H1 (cell line): ENCODE data around the gene SPTBN4. TPM values are rescaled to one million over a fixed set of nuclear protein-coding genes. Genes with fewer than 3 reads are reported as not detected.
A peak's percentile ranks its signal among the peaks of the same experiment; 100 is the strongest.

Source experiments
- CTCF ChIA-PET: fragments of 300-600 bp; sonication (Branson Sonifier 250); formaldehyde crosslinking; loops from one replicate; lab custom pipeline; 2021; ENCODE audit not compliant: partially characterized antibody; lab: Charles Lee
- POLR2A ChIA-PET: fragments of 300-600 bp; sonication (Branson Sonifier 250); formaldehyde crosslinking; loops from one replicate; lab custom pipeline; 2021; ENCODE audit warnings: inconsistent platforms; ENCODE audit not compliant: partially characterized antibody; lab: Charles Lee
- DNase-seq, 2 experiments: peaks; one replicate each; pipeline versions ENCODE4 v3.0.0 to v3.0.0-alpha.2; 2010 to 2022; ENCODE audit warnings: low spot score in 2 of 2, low read depth in 1 of 2, mixed read lengths in 1 of 2
- FAIRE-seq: peaks from 2 replicates; lab custom pipeline; 2011; peaks lifted over from hg19 to GRCh38; lab: Jason Lieb, UNC
- H2AFZ ChIP-seq: 2 replicates; pipeline ENCODE4 v1.8.1; 2012; ENCODE audit warnings: low read length, inconsistent platforms
- H2AK5ac ChIP-seq: 2 replicates; pipeline ENCODE4 v1.6.1; 2013; ENCODE audit warnings: low read depth, low read length
- H2BK120ac ChIP-seq: replicated peaks from 2 replicates; pipeline ENCODE3; 2013; ENCODE audit warnings: low read depth, low read length, inconsistent platforms
- H2BK12ac ChIP-seq: 2 replicates; pipeline ENCODE4 v1.6.1; 2013; ENCODE audit warnings: low read depth, low read length
- H2BK15ac ChIP-seq: 2 replicates; pipeline ENCODE4 v1.6.1; 2013; ENCODE audit warnings: low read length
- H2BK20ac ChIP-seq: 2 replicates; pipeline ENCODE4 v1.6.1; 2013; ENCODE audit warnings: low read length
- H2BK5ac ChIP-seq: 2 replicates; pipeline ENCODE4 v1.6.1; 2013; ENCODE audit warnings: low read depth, low read length
- H3K14ac ChIP-seq: 2 replicates; pipeline ENCODE4 v1.6.1; 2013; ENCODE audit warnings: inconsistent platforms; ENCODE audit not compliant: insufficient read length
- H3K18ac ChIP-seq: 2 replicates; pipeline ENCODE4 v1.6.1; 2013; ENCODE audit warnings: low read length; ENCODE audit errors: extremely low read depth
- H3K23ac ChIP-seq: 2 replicates; pipeline ENCODE4 v1.6.1; 2013; ENCODE audit warnings: inconsistent platforms; ENCODE audit not compliant: insufficient read length
- H3K23me2 ChIP-seq: 2 replicates; pipeline ENCODE4 v1.6.1; 2013; ENCODE audit warnings: low read depth, low read length
- H3K27ac ChIP-seq: 2 replicates; pipeline ENCODE4 v1.6.1; 2011; ENCODE audit warnings: low read depth, low read length, inconsistent platforms
- H3K27me3 ChIP-seq, 4 experiments: replicated peaks in 1 of 4; 1 replicate in 1 of 4; 2 replicates in 3 of 4; pipeline versions ENCODE4 v1.6.1 to v1.8.1; 2011 to 2013; ENCODE audit warnings: low read length in 3 of 4, mild to moderate bottlenecking in 3 of 4, inconsistent platforms in 2 of 4, mixed read lengths in 2 of 4, moderate library complexity in 1 of 4; ENCODE audit not compliant: control insufficient read depth in 3 of 4, insufficient read depth in 3 of 4; ENCODE audit errors: extremely low read depth in 1 of 4
- H3K36me3 ChIP-seq, 4 experiments: 2 replicates each; pipeline versions ENCODE4 v1.6.1 to v1.8.1; 2011 to 2013; ENCODE audit warnings: mild to moderate bottlenecking in 4 of 4, low read length in 3 of 4, moderate library complexity in 2 of 4, control low read depth in 1 of 4, inconsistent platforms in 1 of 4; ENCODE audit not compliant: insufficient read depth in 4 of 4, control insufficient read depth in 2 of 4
- H3K4ac ChIP-seq: replicated peaks from 2 replicates; pipeline ENCODE3; 2013; ENCODE audit warnings: low read length, low read depth, mixed read lengths, inconsistent platforms; ENCODE audit not compliant: insufficient read length
- H3K4me1 ChIP-seq, 4 experiments: replicated peaks in 1 of 4; 1 replicate in 1 of 4; 2 replicates in 3 of 4; pipeline versions ENCODE4 v1.6.1 to v1.8.1; 2011 to 2013; ENCODE audit warnings: low read length in 3 of 4, inconsistent platforms in 2 of 4, mixed read lengths in 1 of 4; ENCODE audit not compliant: insufficient read depth in 4 of 4, control insufficient read depth in 3 of 4
- H3K4me2 ChIP-seq, 2 experiments: 2 replicates each; pipeline versions ENCODE4 v1.6.1 to v1.8.1; 2011 to 2013; ENCODE audit warnings: low read depth in 2 of 2, low read length in 2 of 2, control low read depth in 1 of 2, inconsistent platforms in 1 of 2, mild to moderate bottlenecking in 1 of 2; ENCODE audit not compliant: insufficient read depth in 1 of 2
- H3K4me3 ChIP-seq, 4 experiments: fragments of 200-600, 300-600 bp in 1 of 4; sonication (generic), shearing (Covaris generic), sonication (Bioruptor Twin) in 1 of 4; 2 replicates each; pipeline versions ENCODE4 v1.5.1 to v1.8.1; 2011 to 2016; ENCODE audit warnings: low read length in 4 of 4, low read depth in 3 of 4, control low read depth in 2 of 4, inconsistent platforms in 2 of 4, mild to moderate bottlenecking in 2 of 4, mixed read lengths in 1 of 4, moderate library complexity in 1 of 4; ENCODE audit not compliant: insufficient read depth in 2 of 4; ENCODE audit errors: extremely low read depth in 1 of 4
- H3K56ac ChIP-seq: replicated peaks from 2 replicates; pipeline ENCODE3; 2013; ENCODE audit warnings: low read depth, mild to moderate bottlenecking, mixed read lengths, low read length, inconsistent platforms; ENCODE audit not compliant: insufficient read length
- H3K79me1 ChIP-seq: 2 replicates; pipeline ENCODE4 v1.6.1; 2013; ENCODE audit warnings: low read depth, low read length, control low read depth
- H3K79me2 ChIP-seq, 2 experiments: 2 replicates each; pipeline versions ENCODE4 v1.6.1 to v1.8.1; 2012 to 2013; ENCODE audit warnings: low read length in 2 of 2, mild to moderate bottlenecking in 2 of 2, inconsistent platforms in 1 of 2; ENCODE audit not compliant: insufficient read depth in 2 of 2, control insufficient read depth in 1 of 2
- H3K9ac ChIP-seq, 4 experiments: replicated peaks in 1 of 4; 1 replicate in 1 of 4; 2 replicates in 3 of 4; pipeline versions ENCODE4 v1.6.1 to v1.8.1; 2011 to 2013; ENCODE audit warnings: low read depth in 3 of 4, low read length in 3 of 4, control low read depth in 2 of 4, mild to moderate bottlenecking in 2 of 4, moderate library complexity in 2 of 4, inconsistent platforms in 1 of 4; ENCODE audit errors: extremely low read depth in 1 of 4
- H3K9me3 ChIP-seq, 2 experiments: 2 replicates each; pipeline versions ENCODE4 v1.6.1 to v1.8.1; 2012 to 2013; ENCODE audit warnings: mild to moderate bottlenecking in 2 of 2, moderate library complexity in 2 of 2, control low read depth in 1 of 2, inconsistent platforms in 1 of 2, low read depth in 1 of 2, low read length in 1 of 2, mixed read lengths in 1 of 2; ENCODE audit not compliant: insufficient read depth in 2 of 2
- H4K20me1 ChIP-seq, 2 experiments: replicated peaks in 1 of 2; 2 replicates each; pipeline versions ENCODE3 to v1.8.1; 2011 to 2013; ENCODE audit warnings: inconsistent platforms in 2 of 2, low read length in 2 of 2, mild to moderate bottlenecking in 1 of 2; ENCODE audit not compliant: insufficient read depth in 2 of 2, control insufficient read depth in 1 of 2
- H4K5ac ChIP-seq: 2 replicates; pipeline ENCODE4 v1.6.1; 2013; ENCODE audit warnings: low read length, low read depth, mixed read lengths, inconsistent platforms; ENCODE audit not compliant: insufficient read length
- H4K8ac ChIP-seq: 2 replicates; pipeline ENCODE4 v1.8.0; 2013; ENCODE audit warnings: mild to moderate bottlenecking, moderate library complexity, low read length, inconsistent platforms; ENCODE audit not compliant: insufficient read depth; ENCODE audit errors: extremely low read depth
- H4K91ac ChIP-seq: replicated peaks from 2 replicates; pipeline ENCODE3; 2013; ENCODE audit warnings: low read length, mixed read lengths, inconsistent platforms; ENCODE audit not compliant: insufficient read length
- ASH2L ChIP-seq: fragments of 200-600, 300-600 bp; sonication (generic); IDR thresholded peaks from one replicate; pipeline ENCODE4 v1.7.1; 2017; ENCODE audit warnings: low read length
- GABPA ChIP-seq: IDR thresholded peaks from 2 replicates; pipeline ENCODE4 v1.6.1; 2011; ENCODE audit warnings: mild to moderate bottlenecking, low read length, moderate library complexity, borderline replicate concordance; ENCODE audit not compliant: insufficient read depth
- POLR2A ChIP-seq, 2 experiments: IDR thresholded peaks; 1 replicate in 1 of 2; 2 replicates in 1 of 2; pipeline ENCODE4 v1.6.1; 2011; ENCODE audit warnings: low read depth in 2 of 2, low read length in 2 of 2, mild to moderate bottlenecking in 2 of 2; ENCODE audit errors: control extremely low read depth in 1 of 2
- RNF2 ChIP-seq: fragments of 200-900, 300-1000 bp; sonication (generic); IDR thresholded peaks from 2 replicates; pipeline ENCODE4 v1.7.1; 2016; ENCODE audit warnings: borderline replicate concordance, low read depth, mild to moderate bottlenecking, antibody characterized with exemption, low read length; ENCODE audit not compliant: poor library complexity, severe bottlenecking; ENCODE audit errors: missing control alignments
- SP1 ChIP-seq: IDR thresholded peaks from 2 replicates; pipeline ENCODE4 v1.6.1; 2011; ENCODE audit warnings: low read depth, low read length
- TAF1 ChIP-seq: IDR thresholded peaks from 2 replicates; pipeline ENCODE4 v1.6.1; 2011; ENCODE audit warnings: mild to moderate bottlenecking, low read depth, low read length
- TBP ChIP-seq: IDR thresholded peaks from 2 replicates; pipeline ENCODE4 v1.6.1; 2011; ENCODE audit warnings: low read depth, low read length, improper control_type of control experiment
- WGBS, 2 experiments: shearing (Covaris generic) in 1 of 2; methylation state at CpG; one replicate each; pipeline versions ENCODE4 v1.1.6 to v1.1.7; 2013 to 2015; ENCODE audit warnings: low lambda C conversion rate in 2 of 2, mixed read lengths in 2 of 2, inconsistent platforms in 1 of 2, low coverage in 1 of 2, missing lambda C conversion rate in 1 of 2; ENCODE audit not compliant: insufficient replicate concordance in 2 of 2, insufficient coverage in 1 of 2, insufficient read length in 1 of 2; ENCODE audit errors: extremely low coverage in 1 of 2, missing lambda C conversion rate in 1 of 2; 5-methylcytosine and 5-hydroxymethylcytosine counted together
- polyA plus RNA-seq, 7 experiments: library from polyadenylated mRNA; depleted of rRNA in 3 of 7; stranded (reverse) in 5 of 7; unstranded in 2 of 7; fragments of >200 nt in 5 of 7; fragments of 200-250 nt in 2 of 7; gene quantifications; 1 replicate in 5 of 7; 2 replicates in 1 of 7; 4 replicates in 1 of 7; pipeline versions ENCODE4 v1.2.1 to v1.2.3, GENCODE V29; 2011 to 2013; ENCODE audit warnings: missing spikeins in 2 of 7, mixed read lengths in 2 of 7
- total RNA-seq: library from RNA; stranded (reverse); fragmentation: NEBNext Ultra II Directional; extraction: Animal tissue kit (Norgen Biotek cat#: 25700); gene quantifications from 2 replicates; pipeline ENCODE4 v1.2.1, GENCODE V29; 2021

Gene SPTBN4
- total and polyA plus RNA-seq, 2 of the 8 experiments (the other 6 are each of a cell fraction or from before 2014, with no cell fraction given): 1.9 to 3.0 TPM

DNA sequence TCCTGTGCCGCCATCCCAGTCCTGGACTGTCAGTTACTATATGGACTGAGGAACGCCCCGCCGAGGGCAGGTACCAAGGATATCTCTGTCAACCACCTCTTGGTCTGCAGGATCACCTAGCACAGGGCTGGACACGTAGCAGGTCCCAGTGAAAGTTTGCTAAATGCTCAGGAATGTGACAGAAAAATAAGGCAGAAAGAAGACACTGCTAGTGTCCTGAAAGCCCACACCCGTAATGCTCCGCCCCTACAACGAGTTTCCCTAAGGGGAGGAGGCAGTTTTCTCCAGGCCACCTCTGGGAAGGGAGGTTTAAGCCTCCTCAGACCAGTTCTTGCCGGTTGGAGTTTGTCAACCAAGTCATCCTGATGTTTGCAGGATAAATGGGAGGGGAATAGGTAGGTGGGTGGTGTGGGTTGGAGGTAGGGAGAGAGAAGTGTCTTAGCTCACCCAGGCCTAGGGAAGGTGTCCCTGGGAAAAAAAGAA lies 21.0 kb upstream of the SPTBN4 start:
- Histone ChIP-seq H2AK5ac (peak overlapping the region; percentile 48; the same call in 1 of the 2 replicates), H4K91ac (no peak overlapping the region), H3K4me3 (no peak overlapping the region), H2AFZ (no peak overlapping the region), H3K27me3 (no peaks in the 10 kb centered on the region), H3K27ac (peak overlapping the region; percentile 65; the same call in 1 of the 2 replicates), H3K14ac (no peak overlapping the region), H3K9ac (0 out of 7 replicates have a peak overlapping the region, but pooled peaks of 2 of the 4 experiments have one; percentile 52 to 57), H2BK15ac (peak overlapping the region; percentile 95; the same call in 1 of the 2 replicates), H3K23me2 (peaks cover 7% of the 10 kb centered on the region; the same call in 1 of the 2 replicates), H3K23ac (no peak overlapping the region), H2BK20ac (peak overlapping the region; percentile 61; the same call in 1 of the 2 replicates), H3K18ac (no peak overlapping the region), H4K20me1 (peaks cover 0 to 4% of the 10 kb centered on the region in 2 experiments), H2BK120ac (no peak overlapping the region), H3K79me2 (peaks cover 0 to 23% of the 10 kb centered on the region in 2 experiments; a peak in 2 of 4 replicates), H2BK12ac (peak overlapping the region; percentile 94), H4K8ac (peak overlapping the region; percentile 81; the same call in 1 of the 2 replicates), H3K4me2 (peak overlapping the region; percentile 37 to 57; a peak in 3 of 4 replicates), H3K4me1 (peaks cover 3 to 9% (median 7%) of the 10 kb centered on the region in 4 experiments; a peak in 6 of 7 replicates), H3K79me1 (no peaks in the 10 kb centered on the region; the same call in 1 of the 2 replicates), H4K5ac (peak overlapping the region; percentile 16), H3K36me3 (peaks cover 8 to 13% (median 10%) of the 10 kb centered on the region in 4 experiments; a peak in 6 of 8 replicates), H2BK5ac (peak overlapping the region; percentile 63; the same call in 1 of the 2 replicates), H3K4ac (no peak overlapping the region)
- POLR2A ChIA-PET: interaction anchor here (1.2 to 4.0 kb wide), 5 partner anchors 8 to 36 kb away, joined by 3 to 27 read pairs (median 7); partner anchors contain the start of gene PRX
- CTCF ChIA-PET: interaction anchor here (1.3 to 5.1 kb wide), 2 partner anchors 8 to 19 kb away, joined by 3 to 29 read pairs; partner anchors contain the start of gene BLVRB
- peak in 1 of 2 experiments; percentile 50 for DNase-seq
- no peak for FAIRE-seq
- WGBS, 2 experiments: 76% methylated on average over 9 of the region's 9 CpGs; no CpG with 5 or more reads in 1 of the 2 experiments
- peak; percentile 16; the same call in 1 of the 2 replicates for TF ChIP-seq TBP
- 0 out of 2 replicates have a peak, but pooled peaks have one; percentile 23 for TF ChIP-seq SP1
- TF ChIP-seq ASH2L: no peak
- TF ChIP-seq POLR2A (IDR thresholded peaks at IDR 0.05; ENCODE audit: control extremely low read depth in 1 of 2, low read depth in 2 of 2, low read length in 2 of 2): peak in 1 of 2 experiments; percentile 55; a peak in 1 of 3 replicates
- TF ChIP-seq RNF2: no peak
- no peak for TF ChIP-seq GABPA
- peak; percentile 45; the same call in 1 of the 2 replicates for TF ChIP-seq TAF1
- TF ChIP-seq, all 59 proteins: peak for 4
- H3K56ac ChIP-seq: no peak overlapping the region
- H3K9me3 ChIP-seq: no peaks in the 10 kb centered on the region
